IPS-11a (cell line): ENCODE measurements around the gene STX8.
"Not testable (repeated sequence)": the region's sequence is repeated elsewhere in the genome, so short reads cannot be mapped to it uniquely, and the experiment has no call there.

Experiments used
- H3K4me3 ChIP-seq: one replicate; pipeline ENCODE4 v1.5.1; 2013; ENCODE audit warnings: low read depth, low read length, control low read depth

STX8 gene

GRCh38 chr17:9512323-9513168 lies 63.1 kb downstream of the STX8 start:
- no peak overlapping the region for H3K4me3 ChIP-seq

- no peak overlapping the region for H3K4me3 ChIP-seq
Measured at GRCh38 chr17:9509236-9509816, 66.3 kb downstream of the STX8 start.

GRCh38 chr17:9499041-9499440 lies 76.6 kb downstream of the STX8 start:
- H3K4me3 ChIP-seq, result no peak overlapping the region

- no peak overlapping the region for H3K4me3 ChIP-seq
Measured at GRCh38 chr17:9498490-9498889, 77.1 kb downstream of the STX8 start.

- H3K4me3 ChIP-seq, result no peak overlapping the region
Measured at GRCh38 chr17:9488556-9488955, 87.1 kb downstream of the STX8 start.

- no peak overlapping the region for H3K4me3 ChIP-seq
Measured at GRCh38 chr17:9487406-9487805, 88.2 kb downstream of the STX8 start.

GRCh38 chr17:9484789-9485188 lies 90.8 kb downstream of the STX8 start:
- no peak overlapping the region for H3K4me3 ChIP-seq

GRCh38 chr17:9479964-9480363 lies 95.7 kb downstream of the STX8 start:
- no peak overlapping the region for H3K4me3 ChIP-seq

- no peak overlapping the region for H3K4me3 ChIP-seq
Measured at GRCh38 chr17:9478889-9479288, 96.7 kb downstream of the STX8 start.

GRCh38 chr17:9475101-9475658 lies 100.4 kb downstream of the STX8 start:
- H3K4me3 ChIP-seq, result no peak overlapping the region

GRCh38 chr17:9473711-9474110 lies 101.9 kb downstream of the STX8 start:
- H3K4me3 ChIP-seq, result no peak overlapping the region

GRCh38 chr17:9472541-9472940 lies 103.1 kb downstream of the STX8 start:
- no peak overlapping the region for H3K4me3 ChIP-seq

- no peak overlapping the region for H3K4me3 ChIP-seq
Measured at GRCh38 chr17:9472094-9472493, 103.5 kb downstream of the STX8 start.

GRCh38 chr17:9470171-9470570 lies 105.4 kb downstream of the STX8 start:
- no peak overlapping the region for H3K4me3 ChIP-seq

GRCh38 chr17:9468937-9469336 lies 106.7 kb downstream of the STX8 start:
- no peak overlapping the region for H3K4me3 ChIP-seq

- H3K4me3 ChIP-seq, result no peak overlapping the region
Measured at GRCh38 chr17:9468532-9468931, 107.1 kb downstream of the STX8 start.

GRCh38 chr17:9467518-9467917 lies 108.1 kb downstream of the STX8 start:
- H3K4me3 ChIP-seq, result no peak overlapping the region

GRCh38 chr17:9465210-9465921 lies 110.3 kb downstream of the STX8 start:
- H3K4me3 ChIP-seq, result no peak overlapping the region

GRCh38 chr17:9457005-9457404 lies 118.6 kb downstream of the STX8 start:
- no peak overlapping the region for H3K4me3 ChIP-seq

GRCh38 chr17:9456330-9456729 lies 119.3 kb downstream of the STX8 start:
- no peak overlapping the region for H3K4me3 ChIP-seq

- H3K4me3 ChIP-seq, result no peak overlapping the region
Measured at GRCh38 chr17:9451934-9452333, 123.7 kb downstream of the STX8 start.

GRCh38 chr17:9447298-9447697 lies 128.3 kb downstream of the STX8 start:
- H3K4me3 ChIP-seq, result not testable (repeated sequence)
